GM13977 (cell line): Measurements from ENCODE around the gene CENPN.
A peak's percentile ranks its signal among the peaks of the same experiment; 100 is the strongest.

Experiments
- DNase-seq: peaks from one replicate; pipeline ENCODE4 v3.0.0; 2012; ENCODE audit warnings: low spot score
- in situ Hi-C: fragments of 300-500 bp; cut with MboI; formaldehyde crosslinking; loops from one replicate; pipeline ENCODE4 v1.12.0; 2022; ENCODE audit warnings: low sequenced_read_pairs, low pct_unique_long_range_greater_than_20kb, mixed read lengths, inconsistent platforms; ENCODE audit not compliant: unreplicated experiment
- TF ChIP-seq, protein P1 (sequence below): IDR thresholded peaks from 2 replicates; pipeline ENCODE4 v1.5.1; 2012; ENCODE audit warnings: mild to moderate bottlenecking, control low read depth; ENCODE audit not compliant: insufficient read depth; ENCODE audit errors: extremely low read depth, missing control alignments

The CENPN gene

GRCh38 chr16:81003064-81003463, 4.0 kb upstream of the CENPN start:
- no peak for DNase-seq
- in situ Hi-C loops: no loop called here
- TF ChIP-seq, protein P1, sequence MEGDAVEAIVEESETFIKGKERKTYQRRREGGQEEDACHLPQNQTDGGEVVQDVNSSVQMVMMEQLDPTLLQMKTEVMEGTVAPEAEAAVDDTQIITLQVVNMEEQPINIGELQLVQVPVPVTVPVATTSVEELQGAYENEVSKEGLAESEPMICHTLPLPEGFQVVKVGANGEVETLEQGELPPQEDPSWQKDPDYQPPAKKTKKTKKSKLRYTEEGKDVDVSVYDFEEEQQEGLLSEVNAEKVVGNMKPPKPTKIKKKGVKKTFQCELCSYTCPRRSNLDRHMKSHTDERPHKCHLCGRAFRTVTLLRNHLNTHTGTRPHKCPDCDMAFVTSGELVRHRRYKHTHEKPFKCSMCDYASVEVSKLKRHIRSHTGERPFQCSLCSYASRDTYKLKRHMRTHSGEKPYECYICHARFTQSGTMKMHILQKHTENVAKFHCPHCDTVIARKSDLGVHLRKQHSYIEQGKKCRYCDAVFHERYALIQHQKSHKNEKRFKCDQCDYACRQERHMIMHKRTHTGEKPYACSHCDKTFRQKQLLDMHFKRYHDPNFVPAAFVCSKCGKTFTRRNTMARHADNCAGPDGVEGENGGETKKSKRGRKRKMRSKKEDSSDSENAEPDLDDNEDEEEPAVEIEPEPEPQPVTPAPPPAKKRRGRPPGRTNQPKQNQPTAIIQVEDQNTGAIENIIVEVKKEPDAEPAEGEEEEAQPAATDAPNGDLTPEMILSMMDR: no peak

DNA sequence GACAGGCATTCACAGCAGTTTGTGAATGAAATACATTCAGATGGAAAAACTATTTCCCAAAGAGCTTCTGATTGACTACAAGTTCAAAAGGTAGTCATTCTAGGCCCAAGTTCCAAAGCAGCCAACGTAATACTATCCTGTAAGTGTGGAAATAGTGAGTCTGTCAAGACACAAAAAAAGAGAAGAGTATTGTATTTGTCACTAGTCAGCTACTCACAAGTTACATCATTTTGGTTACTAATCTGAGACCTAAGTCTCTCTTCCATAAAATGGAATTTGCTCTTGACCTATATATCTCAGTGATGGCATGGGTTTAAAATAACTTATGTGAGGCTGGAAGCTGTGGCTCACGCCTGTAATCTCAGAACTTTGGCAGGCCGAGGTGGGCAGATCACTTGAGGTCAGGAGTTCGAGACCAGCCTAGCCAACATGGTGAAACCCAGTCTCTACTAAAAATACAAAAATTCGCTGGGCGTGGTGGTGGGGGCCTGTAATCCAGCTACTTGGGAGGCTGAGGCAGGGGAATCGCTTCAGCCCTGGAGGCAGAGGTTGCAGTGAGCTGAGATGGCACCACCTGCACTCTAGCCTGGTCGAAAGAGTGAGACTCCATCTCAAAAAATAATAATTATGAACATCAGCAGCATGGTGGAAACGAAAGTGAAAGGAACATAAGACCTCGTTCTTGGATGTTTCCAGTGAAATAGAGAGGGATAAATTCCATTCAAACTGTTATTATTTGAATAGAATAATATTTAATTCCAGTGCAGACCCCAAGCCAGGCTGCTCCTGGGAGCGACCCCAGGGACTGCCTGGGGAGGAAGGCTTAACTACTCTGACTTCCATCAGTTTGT, 3.2 kb upstream of the CENPN start:
- in situ Hi-C loops: no loop called here
- TF ChIP-seq, protein P1: no peak
- no peak for DNase-seq

DNA sequence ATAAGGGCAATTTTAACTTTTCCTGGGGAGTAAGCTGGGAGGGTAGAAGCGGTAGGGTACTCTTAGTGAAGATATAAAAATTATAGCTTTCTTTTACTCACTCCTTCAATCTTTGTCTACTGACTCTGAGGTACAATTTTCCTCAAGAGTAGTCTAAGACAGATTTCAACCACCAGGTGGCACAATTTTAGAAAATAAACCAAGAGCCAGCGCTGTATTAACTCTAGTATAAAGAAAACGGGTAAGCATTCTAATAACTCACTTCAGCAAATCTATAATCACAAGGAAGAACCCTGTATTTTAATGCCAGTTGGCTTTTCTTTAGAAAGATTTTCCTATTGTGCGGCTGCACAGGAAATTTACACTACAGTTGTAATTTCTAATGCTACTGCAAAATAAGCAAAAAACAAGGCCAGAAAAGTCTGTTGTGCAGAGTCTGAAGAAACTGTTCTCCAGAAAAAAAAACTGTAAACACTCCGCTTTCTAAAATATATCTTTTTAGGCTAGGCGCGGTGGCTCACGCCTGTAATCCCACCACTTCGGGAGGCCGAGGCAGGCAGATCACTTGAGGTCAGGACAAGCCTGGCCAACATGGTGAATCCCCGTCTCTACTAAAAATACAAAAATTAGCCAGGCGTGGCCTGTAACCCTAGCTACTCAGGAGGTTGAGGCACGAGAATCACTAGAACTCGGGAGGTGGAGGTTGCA, 2.2 kb upstream of the CENPN start:
- TF ChIP-seq, protein P1: peak; percentile 53
- in situ Hi-C loops: no loop called here

DNA sequence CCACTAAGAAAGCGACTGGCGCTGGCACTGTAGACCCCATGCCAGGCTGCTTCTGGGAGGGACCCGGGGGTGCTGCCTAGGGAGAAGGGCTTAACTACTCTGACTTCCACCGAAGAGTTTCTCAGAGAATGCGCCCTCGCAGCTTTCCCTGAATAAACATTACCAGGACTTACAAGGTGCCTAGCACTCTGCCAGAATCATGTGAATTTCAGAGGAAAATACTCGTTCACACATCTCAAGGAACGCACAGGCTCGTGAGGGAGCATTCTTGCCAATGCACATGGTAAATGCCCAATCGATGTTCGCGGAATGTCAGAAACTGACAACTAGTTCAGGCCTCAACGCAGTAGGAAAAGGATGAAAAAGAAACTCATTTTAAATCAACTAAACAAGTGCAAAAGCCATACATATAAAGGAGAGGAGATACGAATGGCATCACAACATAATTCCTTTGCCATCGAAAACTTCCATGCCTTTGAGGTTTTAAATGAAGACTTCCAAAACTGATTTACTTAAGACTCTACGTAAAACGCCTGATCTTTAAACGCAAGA, 1.3 kb upstream of the CENPN start:
- TF ChIP-seq, protein P1: no peak
- DNase-seq: no peak
- in situ Hi-C loops: no loop called here

More for the DNA sequence above, 2.2 kb upstream of the CENPN start:
- peak; percentile 27 for DNase-seq

- in situ Hi-C loops: no loop called here
- TF ChIP-seq, protein P1: no peak
- DNase-seq: peak; percentile 56
These were observed 702 bp upstream of the CENPN start for GRCh38 chr16:81006211-81006812.

GRCh38 chr16:81008505-81008789, 1.4 kb downstream of the CENPN start:
- in situ Hi-C loops: no loop called here
- TF ChIP-seq, protein P1: no peak
- DNase-seq: no peak
